Body of pancreas (tissue), 4 donors: Measurements from ENCODE around the gene PHF23. TPM values are rescaled to one million over a fixed set of nuclear protein-coding genes. Genes with fewer than 3 reads are reported as not detected.
A peak's percentile ranks its signal among the peaks of the same experiment; 100 is the strongest.

Source experiments
- ATAC-seq: fragments of 150-250 bp; one replicate; pipeline ENCODE4 v1.9.1; 2016
- DNase-seq, 4 donors: peaks; one replicate each; pipeline ENCODE4 v3.0.0-alpha.2; 2019
- H3K27ac ChIP-seq, 4 donors: fragments of 200-600 bp; sonication (generic); 1 replicate in 3 of 4; 2 replicates in 1 of 4; pipeline versions ENCODE4 v1.5.1 to v1.6.1; 2016 to 2019; ENCODE audit warnings: mild to moderate bottlenecking in 1 of 4, mixed read lengths in 1 of 4, moderate library complexity in 1 of 4
- H3K27me3 ChIP-seq, 2 donors: fragments of 200-600 bp; sonication (generic); one replicate each; pipeline ENCODE4 v1.6.0; 2016; ENCODE audit warnings: mild to moderate bottlenecking in 1 of 2
- H3K36me3 ChIP-seq, 2 donors: fragments of 200-600 bp; sonication (generic); replicated peaks in 1 of 2; 2 replicates each; pipeline ENCODE4 v1.5.1; 2016; ENCODE audit warnings: low read depth in 2 of 2; ENCODE audit not compliant: insufficient read depth in 1 of 2
- H3K4me1 ChIP-seq: fragments of 200-600 bp; sonication (generic); one replicate; pipeline ENCODE4 v1.6.0; 2016
- H3K4me3 ChIP-seq, 2 donors: fragments of 200-600 bp; sonication (generic); 1 replicate in 1 of 2; 2 replicates in 1 of 2; pipeline ENCODE4 v1.5.1; 2016 to 2019
- H3K9me3 ChIP-seq, 3 donors: fragments of 200-600 bp; sonication (generic); 1 replicate in 2 of 3; 2 replicates in 1 of 3; pipeline ENCODE4 v1.5.1; 2016
- CTCF ChIP-seq, 7 experiments: fragments of 450-650 bp in 4 of 7; fragments of 200-600 bp in 3 of 7; sonication (generic) in 3 of 7; IDR thresholded peaks; one replicate each; pipeline ENCODE4 v1.5.1; 2016 to 2019; ENCODE audit warnings: antibody characterized with exemption in 7 of 7
- POLR2A ChIP-seq, 3 donors: fragments of 450-650 bp; IDR thresholded peaks; one replicate each; pipeline ENCODE4 v1.6.1; 2016; ENCODE audit warnings: antibody characterized with exemption in 3 of 3, mild to moderate bottlenecking in 2 of 3
- WGBS, 2 donors: methylation state at CpG; one replicate each; pipeline ENCODE4 v1.1.5; 2017; 5-methylcytosine and 5-hydroxymethylcytosine counted together
- intact Hi-C: fragments of 100-400 bp; cut with DNase I; formaldehyde crosslinking; loops from one replicate; pipeline ENCODE4 v1.15.1; 2023
- total RNA-seq, 2 donors: library from RNA; depleted of rRNA; stranded (reverse); fragments of >200 nt; gene quantifications; one replicate each; pipeline ENCODE4 v1.1.0, GENCODE V29; 2016

The PHF23 gene
- total RNA-seq, 2 donors from 2014 or later, result 11.9 to 15.8 TPM

- Histone ChIP-seq H3K27me3 (no peaks in the 10 kb centered on the region), H3K4me3 (no peak overlapping the region), H3K4me1 (peaks cover 48% of the 10 kb centered on the region), H3K9me3 (no peaks in the 10 kb centered on the region), H3K27ac (no peak overlapping the region), H3K36me3 (peaks cover 0 to 10% of the 10 kb centered on the region in 2 donors)
- no peak for DNase-seq
- TF ChIP-seq CTCF (IDR thresholded peaks at IDR 0.05) (no peak), POLR2A (IDR thresholded peaks at IDR 0.05) (no peak)
- ATAC-seq, result no peak
- intact Hi-C loops, result no loop called here
- WGBS, 2 donors, result 77 to 85% methylated on average over 5 of the region's 5 CpGs
Observed at GRCh38 chr17:7232114-7232513, 7.1 kb downstream of the PHF23 start.

GRCh38 chr17:7229504-7229903 lies 9.8 kb downstream of the PHF23 start:
- TF ChIP-seq CTCF (IDR thresholded peaks at IDR 0.05) (no peak), POLR2A (IDR thresholded peaks at IDR 0.05) (no peak)
- DNase-seq (no peak), ATAC-seq (no peak)
- no peaks in the 10 kb centered on the region for H3K27me3 ChIP-seq
- 92 to 95% methylated on average over 16 to 19 of the region's 19 CpGs for WGBS, 2 donors
- peaks cover 0 to 10% of the 10 kb centered on the region in 2 donors for H3K36me3 ChIP-seq
- no peak overlapping the region for H3K4me3 ChIP-seq
- intact Hi-C loops, result no loop called here
- peaks cover 25% of the 10 kb centered on the region for H3K4me1 ChIP-seq
- no peak overlapping the region for H3K27ac ChIP-seq
- H3K9me3 ChIP-seq, result no peaks in the 10 kb centered on the region

- TF ChIP-seq CTCF (IDR thresholded peaks at IDR 0.05), result no peak
- no peak for TF ChIP-seq POLR2A (IDR thresholded peaks at IDR 0.05)
- no peak for DNase-seq
- peak overlapping the region in 1 of 4 donors; percentile 12 for H3K27ac ChIP-seq
- H3K4me3 ChIP-seq, result no peak overlapping the region
- no peaks in the 10 kb centered on the region for H3K9me3 ChIP-seq
- H3K4me1 ChIP-seq, result peaks cover 28% of the 10 kb centered on the region
- intact Hi-C loops, result no loop called here
- no peak for ATAC-seq
- no peaks in the 10 kb centered on the region for H3K27me3 ChIP-seq
- WGBS, 2 donors, result 87 to 94% methylated on average over 8 to 14 of the region's 14 CpGs
- H3K36me3 ChIP-seq, result peaks cover 0 to 14% of the 10 kb centered on the region in 2 donors
Observed at GRCh38 chr17:7228920-7229319, 10.3 kb downstream of the PHF23 start.

- Histone ChIP-seq H3K27me3 (no peaks in the 10 kb centered on the region), H3K4me1 (peaks cover 29% of the 10 kb centered on the region), H3K9me3 (no peaks in the 10 kb centered on the region), H3K36me3 (peaks cover 0 to 28% of the 10 kb centered on the region in 2 donors), H3K27ac (peak overlapping the region in 1 of 4 donors; percentile 14), H3K4me3 (no peak overlapping the region)
- no peak for ATAC-seq
- 89 to 91% methylated on average over 15 to 28 of the region's 31 CpGs for WGBS, 2 donors
- TF ChIP-seq CTCF (IDR thresholded peaks at IDR 0.05) (no peak), POLR2A (IDR thresholded peaks at IDR 0.05) (no peak)
- intact Hi-C loops, result no loop called here
- DNase-seq, result no peak
Observed at GRCh38 chr17:7226721-7227710, 12.2 kb downstream of the PHF23 start.
